OCI-LY1 (cell line): ENCODE results near the gene EPHA2.

Experiments used
- H2AFZ ChIP-seq: fragments of 200-600 bp; sonication (generic), shearing (Covaris generic); 2 replicates; pipeline ENCODE4 v1.6.0; 2014; ENCODE audit warnings: antibody characterized with exemption, mild to moderate bottlenecking, low read length
- H3F3A ChIP-seq: fragments of 200-600 bp; sonication (generic), shearing (Covaris generic); 2 replicates; pipeline ENCODE4 v1.6.0; 2014; ENCODE audit warnings: mild to moderate bottlenecking, antibody characterized with exemption, low read length, moderate library complexity; ENCODE audit not compliant: insufficient read depth
- H3K27ac ChIP-seq: fragments of 200-600 bp; sonication (generic); 2 replicates; pipeline ENCODE4 v1.5.1; 2014; ENCODE audit warnings: low read length, mixed run types, mild to moderate bottlenecking, low read depth; ENCODE audit not compliant: poor library complexity, severe bottlenecking
- H3K27me3 ChIP-seq: fragments of 200-600 bp; sonication (generic); 2 replicates; pipeline ENCODE4 v1.6.0; 2014; ENCODE audit warnings: antibody characterized with exemption, mild to moderate bottlenecking, low read length, moderate library complexity; ENCODE audit not compliant: insufficient read depth
- H3K36me3 ChIP-seq: fragments of 200-600 bp; sonication (generic); 2 replicates; pipeline ENCODE4 v1.6.1; 2014; ENCODE audit warnings: mild to moderate bottlenecking, antibody characterized with exemption, low read length, moderate library complexity, mixed read lengths; ENCODE audit not compliant: insufficient read depth
- H3K4me1 ChIP-seq: fragments of 200-600 bp; sonication (generic); 2 replicates; pipeline ENCODE4 v1.5.1; 2014; ENCODE audit warnings: mild to moderate bottlenecking, low read length, moderate library complexity; ENCODE audit not compliant: insufficient read depth, severe bottlenecking
- H3K4me2 ChIP-seq: fragments of 200-600 bp; sonication (generic), shearing (Covaris generic); 2 replicates; pipeline ENCODE4 v1.6.1; 2014; ENCODE audit warnings: low read length
- H3K4me3 ChIP-seq: fragments of 200-600 bp; sonication (generic); 2 replicates; pipeline ENCODE4 v1.5.1; 2014; ENCODE audit warnings: low read length, low read depth, mild to moderate bottlenecking, mixed read lengths; ENCODE audit not compliant: poor library complexity, severe bottlenecking
- H3K79me2 ChIP-seq: fragments of 200-600 bp; shearing (Covaris generic); 2 replicates; pipeline ENCODE4 v1.6.1; 2016; ENCODE audit warnings: mixed run types, low read length, mixed read lengths; ENCODE audit not compliant: insufficient read depth
- H3K9ac ChIP-seq: fragments of 200-600 bp; sonication (generic), shearing (Covaris generic); 2 replicates; pipeline ENCODE4 v1.6.1; 2014; ENCODE audit warnings: mild to moderate bottlenecking, low read length, mixed read lengths
- H3K9me2 ChIP-seq: fragments of 200-600 bp; sonication (generic), shearing (Covaris generic); 2 replicates; pipeline ENCODE4 v1.6.1; 2014; ENCODE audit warnings: low read depth, mild to moderate bottlenecking, low read length, mixed read lengths
- H3K9me3 ChIP-seq: fragments of 200-600 bp; shearing (Covaris generic); 2 replicates; pipeline ENCODE4 v1.6.1; 2014; ENCODE audit warnings: low read length, mixed read lengths
- H4K20me1 ChIP-seq: fragments of 200-600 bp; sonication (generic), shearing (Covaris generic); 2 replicates; pipeline ENCODE4 v1.6.0; 2016; ENCODE audit warnings: mild to moderate bottlenecking, low read length; ENCODE audit not compliant: insufficient read depth
- EZH2 ChIP-seq: fragments of 200-600 bp; sonication (generic), shearing (Covaris generic); IDR thresholded peaks from 2 replicates; pipeline ENCODE4 v1.8.0; 2017; ENCODE audit warnings: borderline replicate concordance, mixed run types, mild to moderate bottlenecking, antibody characterized with exemption, low read length, moderate library complexity, mixed read lengths
- TF ChIP-seq, protein P1 (sequence below): fragments of 200-600 bp; sonication (generic), shearing (Covaris generic); IDR thresholded peaks from 2 replicates; pipeline ENCODE4 v1.5.1; 2017; ENCODE audit warnings: mild to moderate bottlenecking, antibody characterized with exemption, low read length, moderate library complexity, mixed read lengths

EPHA2 gene

DNA sequence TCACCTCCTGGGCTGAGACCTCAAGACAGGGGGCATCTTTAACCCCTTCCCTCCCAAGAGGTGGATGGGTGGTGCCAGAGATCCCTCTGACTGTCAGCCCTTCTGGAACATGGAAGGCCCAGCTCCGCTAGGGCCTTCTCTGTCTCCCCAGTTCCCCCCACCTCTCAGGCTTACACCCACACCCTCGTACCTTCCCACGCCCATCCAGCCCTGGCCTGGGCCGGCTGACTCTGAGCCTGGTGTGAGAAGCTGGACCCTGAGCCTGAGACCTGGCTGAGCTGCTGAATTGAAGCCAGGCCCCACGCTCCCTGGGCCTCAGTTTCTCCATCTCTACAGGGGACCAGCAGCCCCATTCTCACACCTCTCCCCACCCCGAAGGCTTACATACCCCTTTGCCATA lies 5.4 kb downstream of the EPHA2 start:
- no peak for TF ChIP-seq EZH2
- TF ChIP-seq, protein P1, sequence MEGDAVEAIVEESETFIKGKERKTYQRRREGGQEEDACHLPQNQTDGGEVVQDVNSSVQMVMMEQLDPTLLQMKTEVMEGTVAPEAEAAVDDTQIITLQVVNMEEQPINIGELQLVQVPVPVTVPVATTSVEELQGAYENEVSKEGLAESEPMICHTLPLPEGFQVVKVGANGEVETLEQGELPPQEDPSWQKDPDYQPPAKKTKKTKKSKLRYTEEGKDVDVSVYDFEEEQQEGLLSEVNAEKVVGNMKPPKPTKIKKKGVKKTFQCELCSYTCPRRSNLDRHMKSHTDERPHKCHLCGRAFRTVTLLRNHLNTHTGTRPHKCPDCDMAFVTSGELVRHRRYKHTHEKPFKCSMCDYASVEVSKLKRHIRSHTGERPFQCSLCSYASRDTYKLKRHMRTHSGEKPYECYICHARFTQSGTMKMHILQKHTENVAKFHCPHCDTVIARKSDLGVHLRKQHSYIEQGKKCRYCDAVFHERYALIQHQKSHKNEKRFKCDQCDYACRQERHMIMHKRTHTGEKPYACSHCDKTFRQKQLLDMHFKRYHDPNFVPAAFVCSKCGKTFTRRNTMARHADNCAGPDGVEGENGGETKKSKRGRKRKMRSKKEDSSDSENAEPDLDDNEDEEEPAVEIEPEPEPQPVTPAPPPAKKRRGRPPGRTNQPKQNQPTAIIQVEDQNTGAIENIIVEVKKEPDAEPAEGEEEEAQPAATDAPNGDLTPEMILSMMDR, result no peak
- H3K27me3 ChIP-seq, result peaks cover 14% of the 10 kb centered on the region
- H3K27ac ChIP-seq, result no peak overlapping the region
- H4K20me1 ChIP-seq, result no peaks in the 10 kb centered on the region
- no peaks in the 10 kb centered on the region for H3K36me3 ChIP-seq
- no peak overlapping the region for H2AFZ ChIP-seq
- no peak overlapping the region for H3K4me2 ChIP-seq
- no peaks in the 10 kb centered on the region for H3K9me2 ChIP-seq
- H3K4me1 ChIP-seq, result no peaks in the 10 kb centered on the region
- H3K9ac ChIP-seq, result no peak overlapping the region
- H3K9me3 ChIP-seq, result no peaks in the 10 kb centered on the region
- no peak overlapping the region for H3K4me3 ChIP-seq
- H3K79me2 ChIP-seq, result no peaks in the 10 kb centered on the region
- no peaks in the 10 kb centered on the region for H3F3A ChIP-seq

DNA sequence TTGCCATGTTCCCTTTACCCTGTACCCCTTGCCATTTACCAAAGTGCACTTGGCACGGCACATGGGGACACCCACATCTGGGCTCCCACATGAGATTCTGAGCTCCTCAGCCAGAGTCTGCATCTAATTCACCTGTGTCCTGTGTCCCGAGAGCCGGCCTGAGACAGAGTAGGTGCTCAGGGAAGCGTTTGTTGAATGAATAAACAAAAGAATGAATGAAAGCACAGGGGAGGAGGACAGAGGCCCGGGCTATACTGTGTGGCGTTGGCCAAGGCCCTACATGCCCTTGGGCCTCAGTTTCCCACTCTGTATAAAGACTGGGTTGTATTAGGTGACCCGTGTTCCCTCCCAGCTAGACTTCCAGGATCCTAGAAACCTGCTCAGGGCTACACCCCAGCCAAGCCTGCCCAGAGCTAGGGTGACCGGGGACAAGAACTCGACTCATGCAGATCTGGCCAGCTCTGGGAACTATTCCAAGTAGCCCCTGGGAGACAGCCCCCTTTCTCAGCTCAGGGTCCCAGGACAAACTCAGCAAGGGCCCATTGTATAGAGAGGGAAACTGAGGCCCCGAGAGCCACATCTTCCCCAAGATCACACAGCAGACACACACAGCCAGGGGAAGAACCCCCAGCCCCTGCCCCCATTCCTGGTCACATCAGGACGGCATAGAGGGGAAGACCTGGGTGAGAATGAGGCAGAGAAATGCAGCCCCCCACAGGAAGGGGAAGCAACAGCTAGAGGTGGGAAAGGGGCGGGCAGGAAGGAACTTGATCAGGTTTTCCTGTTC lies 6.0 kb downstream of the EPHA2 start:
- H3K36me3 ChIP-seq, result no peaks in the 10 kb centered on the region
- TF ChIP-seq, protein P1, result no peak
- no peak for TF ChIP-seq EZH2
- H3K4me3 ChIP-seq, result no peak overlapping the region
- no peaks in the 10 kb centered on the region for H3K9me3 ChIP-seq
- H3K79me2 ChIP-seq, result no peaks in the 10 kb centered on the region
- H3K9me2 ChIP-seq, result no peaks in the 10 kb centered on the region
- H3K9ac ChIP-seq, result no peak overlapping the region
- peaks cover 14% of the 10 kb centered on the region for H3K27me3 ChIP-seq
- no peaks in the 10 kb centered on the region for H4K20me1 ChIP-seq
- no peak overlapping the region for H3K4me2 ChIP-seq
- H3K4me1 ChIP-seq, result no peaks in the 10 kb centered on the region
- H2AFZ ChIP-seq, result no peak overlapping the region
- no peaks in the 10 kb centered on the region for H3F3A ChIP-seq
- no peak overlapping the region for H3K27ac ChIP-seq

DNA sequence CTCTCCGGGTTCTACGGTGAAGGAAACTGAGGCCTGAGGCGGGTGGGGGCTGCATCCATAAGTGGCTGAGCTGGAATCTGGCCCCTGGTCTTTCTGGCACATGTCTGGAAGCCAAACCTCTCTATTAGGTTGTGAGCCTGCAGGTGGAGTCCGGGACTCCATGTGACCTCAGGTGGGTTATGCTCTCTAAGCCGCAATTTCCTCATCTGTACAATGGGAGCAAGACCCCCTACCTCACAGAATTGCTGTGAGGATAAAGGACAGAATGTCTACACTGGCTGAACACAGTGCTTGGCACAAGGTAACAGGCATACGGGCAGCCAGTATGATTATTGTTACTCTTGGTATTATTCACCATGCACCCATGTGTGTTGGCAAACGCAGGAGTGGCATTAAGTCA lies 6.7 kb downstream of the EPHA2 start:
- Histone ChIP-seq H4K20me1 (no peaks in the 10 kb centered on the region), H3K4me3 (no peak overlapping the region), H2AFZ (no peak overlapping the region), H3K9me2 (no peaks in the 10 kb centered on the region), H3K36me3 (no peaks in the 10 kb centered on the region), H3K9me3 (no peaks in the 10 kb centered on the region), H3F3A (no peaks in the 10 kb centered on the region), H3K4me1 (no peaks in the 10 kb centered on the region), H3K27me3 (peaks cover 14% of the 10 kb centered on the region), H3K79me2 (no peaks in the 10 kb centered on the region), H3K4me2 (no peak overlapping the region), H3K27ac (no peak overlapping the region), H3K9ac (no peak overlapping the region)
- TF ChIP-seq EZH2, result no peak
- TF ChIP-seq, protein P1, result no peak
